ENCODE data around the gene CTSG.
"Not testable (repeated sequence)": the region's sequence is repeated elsewhere in the genome, so short reads cannot be mapped to it uniquely, and the experiment has no call there.

The CTSG gene, protein sequence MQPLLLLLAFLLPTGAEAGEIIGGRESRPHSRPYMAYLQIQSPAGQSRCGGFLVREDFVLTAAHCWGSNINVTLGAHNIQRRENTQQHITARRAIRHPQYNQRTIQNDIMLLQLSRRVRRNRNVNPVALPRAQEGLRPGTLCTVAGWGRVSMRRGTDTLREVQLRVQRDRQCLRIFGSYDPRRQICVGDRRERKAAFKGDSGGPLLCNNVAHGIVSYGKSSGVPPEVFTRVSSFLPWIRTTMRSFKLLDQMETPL

GRCh38 chr14:24576182-24576581 is at the start of gene CTSG:
TSS of gene CTSG (minus strand) at chr14:24576250. CDS start at chr14:24576223, 27 bp downstream.
- no peak for DNase-seq (ENCODE audit: low read depth in 2 of 2, low spot score in 1 of 2)

- no peak for DNase-seq (ENCODE audit: low read depth in 2 of 2, low spot score in 1 of 2)
Observed at GRCh38 chr14:24613747-24614146, 37.7 kb upstream of the CTSG start.

- DNase-seq (ENCODE audit: low read depth in 2 of 2, low spot score in 1 of 2), result no peak
Observed at GRCh38 chr14:24613241-24613640, 37.2 kb upstream of the CTSG start.

GRCh38 chr14:24612196-24612595 is 36.1 kb upstream of the CTSG start:
- DNase-seq (ENCODE audit: low read depth in 2 of 2, low spot score in 1 of 2), result no peak

- DNase-seq (ENCODE audit: low read depth in 2 of 2, low spot score in 1 of 2), result no peak
Observed at GRCh38 chr14:24609655-24610344, 33.8 kb upstream of the CTSG start, which contains the start of gene GZMH. TSS of gene GZMH (minus strand) at chr14:24609685. CDS start at chr14:24609613, 72 bp downstream.

DNA sequence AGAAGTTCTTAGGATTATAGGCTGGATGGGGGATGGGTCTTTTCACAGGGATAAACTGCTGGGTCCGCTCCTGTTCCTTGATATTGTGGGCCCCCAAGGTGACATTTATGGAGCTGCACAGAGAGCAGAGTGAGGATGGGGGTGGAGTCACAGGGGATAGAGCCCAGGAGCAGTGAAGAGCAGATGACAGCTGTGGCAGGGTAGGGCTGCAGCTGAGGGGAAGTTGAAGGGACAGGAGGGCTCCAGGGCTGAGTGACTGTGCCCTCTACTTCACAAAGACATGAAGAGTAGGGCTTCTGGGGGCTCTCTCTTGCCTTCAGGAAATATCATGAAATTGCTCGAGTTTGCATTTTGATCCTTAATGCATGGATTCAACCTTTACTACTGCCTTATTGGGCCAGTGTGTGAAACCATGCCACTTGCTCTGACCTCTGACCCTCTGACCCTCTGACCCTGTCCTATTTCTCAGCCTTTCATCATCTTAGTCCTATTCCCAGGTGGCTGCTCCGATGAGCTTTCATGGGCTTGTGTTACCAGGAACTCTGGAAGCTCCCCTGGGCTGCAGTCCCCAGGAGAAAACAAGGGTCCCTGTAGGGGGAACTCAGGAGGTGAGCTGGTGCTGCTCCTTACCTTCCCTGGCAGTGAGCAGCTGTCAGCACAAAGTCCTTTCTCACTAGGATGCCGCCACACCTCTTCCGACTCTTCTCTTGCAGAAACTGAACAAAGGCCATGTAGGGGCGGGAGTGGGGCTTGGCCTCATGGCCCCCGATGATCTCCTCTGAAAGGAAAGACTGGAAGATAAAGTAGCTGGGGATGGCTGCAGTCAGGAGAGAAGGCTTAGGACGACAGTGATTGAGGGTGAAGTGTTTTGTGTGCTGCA is 31.8 kb upstream of the CTSG start:
- no peak for DNase-seq (ENCODE audit: low read depth in 2 of 2, low spot score in 1 of 2)

DNA sequence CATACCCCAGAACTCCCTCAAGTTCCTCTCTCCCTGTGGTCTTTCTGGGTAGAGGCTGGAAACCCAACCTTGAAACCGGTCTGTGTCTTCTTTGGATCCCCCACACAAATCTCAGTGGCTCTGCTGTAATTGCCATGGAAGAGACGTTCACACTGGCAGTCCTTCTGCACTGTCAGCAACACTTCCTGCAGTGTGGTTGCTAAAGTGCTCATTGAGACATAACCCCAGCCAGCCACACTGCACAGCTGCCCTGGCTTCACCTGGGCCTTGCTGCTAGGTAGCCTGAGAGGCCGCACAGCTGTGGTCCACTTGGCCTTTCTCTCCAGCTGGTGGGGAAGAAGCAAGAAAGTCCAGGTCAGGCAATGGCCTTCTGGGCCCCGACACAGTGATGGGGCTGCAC is 31.0 kb upstream of the CTSG start:
- DNase-seq (ENCODE audit: low read depth in 2 of 2, low spot score in 1 of 2), result no peak

GRCh38 chr14:24606297-24606696 is 30.2 kb upstream of the CTSG start:
- no peak for DNase-seq (ENCODE audit: low read depth in 2 of 2, low spot score in 1 of 2)

DNA sequence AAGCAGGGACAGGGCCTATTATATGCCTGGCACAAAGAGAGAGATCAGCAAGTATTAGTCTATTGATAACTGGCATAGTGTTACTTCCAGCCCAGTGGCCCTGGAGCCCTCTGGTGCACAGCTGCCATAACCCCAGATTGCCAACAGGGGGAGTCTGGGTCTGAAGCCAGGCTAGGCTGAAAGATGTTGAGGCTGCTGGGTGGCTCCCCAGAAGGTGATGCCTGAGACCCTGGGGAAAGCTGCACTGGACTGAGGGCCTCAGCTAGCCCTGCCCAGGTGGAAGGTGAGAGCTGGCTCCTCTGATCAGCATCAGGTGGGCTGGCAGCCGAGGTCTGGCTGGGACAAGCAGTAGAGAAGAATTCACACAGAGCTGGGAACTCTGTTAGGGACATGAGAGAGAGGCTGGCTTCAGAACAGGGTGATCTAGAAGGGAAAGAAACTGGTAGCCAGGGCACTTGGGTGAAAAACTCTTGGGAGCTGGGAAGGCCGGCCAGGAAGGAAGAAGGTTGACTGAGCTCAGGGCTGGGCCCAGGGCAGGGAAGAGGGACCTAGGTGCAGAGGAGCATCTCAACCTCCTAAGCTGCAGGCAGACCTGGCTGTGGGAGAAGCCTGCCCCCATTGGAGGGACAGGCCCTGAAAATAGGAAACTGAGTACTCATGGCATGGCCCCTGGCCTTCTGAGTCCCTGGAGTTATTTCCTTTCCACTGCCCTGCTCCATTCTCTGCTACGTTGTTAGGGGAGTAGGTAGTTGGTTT is 29.6 kb upstream of the CTSG start:
- peak; percentile 19 to 37 for DNase-seq (ENCODE audit: low read depth in 2 of 2, low spot score in 1 of 2)

- DNase-seq (ENCODE audit: low read depth in 2 of 2, low spot score in 1 of 2), result no peak
Observed at GRCh38 chr14:24597403-24597802, 21.4 kb upstream of the CTSG start.

DNA sequence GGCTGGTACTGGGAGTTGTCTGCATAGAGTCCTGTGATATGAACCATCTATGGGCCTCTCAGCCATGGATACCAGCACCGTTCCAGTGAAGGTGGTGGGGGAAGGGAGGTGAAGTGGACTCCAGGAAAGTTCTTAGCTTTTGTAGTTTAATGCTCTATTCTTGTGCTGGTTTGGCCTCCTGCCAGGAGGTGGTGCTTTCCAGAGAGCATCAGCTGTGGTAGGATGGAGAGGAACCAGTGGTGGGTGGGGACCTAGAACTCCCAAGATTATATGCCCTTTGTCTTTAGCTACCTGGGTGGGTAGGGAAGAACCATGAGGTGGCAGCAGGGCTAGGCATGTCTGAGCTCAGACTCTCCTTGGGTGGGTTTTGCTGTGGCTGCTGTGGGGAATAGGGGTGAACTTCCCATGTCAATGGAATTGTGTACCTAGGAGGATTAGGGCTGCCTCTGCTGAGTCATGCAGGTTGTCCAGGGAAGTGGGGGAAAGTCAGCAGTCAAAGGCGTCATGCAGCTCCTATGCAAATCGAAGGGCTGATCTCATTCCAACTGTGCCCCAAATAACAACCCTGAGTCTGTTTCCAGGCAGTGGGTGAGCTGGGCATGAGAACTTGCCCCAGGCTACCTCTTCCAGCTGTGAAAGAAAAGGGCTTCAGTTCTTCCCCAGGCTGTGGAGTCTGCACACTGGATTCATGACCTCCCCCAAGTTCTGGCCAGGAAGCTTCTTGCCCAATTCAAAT is 19.2 kb upstream of the CTSG start:
- DNase-seq (ENCODE audit: low read depth in 2 of 2, low spot score in 1 of 2), result no peak

DNA sequence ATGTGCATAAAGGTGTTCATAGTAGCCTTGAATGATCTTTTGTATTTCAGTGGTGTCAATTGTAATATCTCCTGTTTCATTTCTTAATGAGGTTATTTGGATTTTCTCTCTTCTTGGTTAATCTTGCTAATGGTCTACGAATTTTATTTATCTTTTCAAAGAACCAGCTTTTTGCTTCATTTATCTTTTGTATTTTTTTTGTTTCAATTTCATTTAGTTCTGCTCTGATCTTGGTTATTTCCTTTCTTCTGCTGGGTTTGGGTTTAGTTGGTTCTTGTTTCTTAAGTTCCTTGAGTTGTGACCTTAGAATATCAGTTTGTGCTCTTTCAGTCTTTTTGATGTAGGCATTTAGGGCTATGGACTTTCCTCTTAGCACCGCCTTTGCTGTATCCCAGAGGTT is 15.0 kb upstream of the CTSG start:
- DNase-seq (ENCODE audit: low read depth in 2 of 2, low spot score in 1 of 2), result not testable (repeated sequence)

GRCh38 chr14:24584402-24584801 is 8.4 kb upstream of the CTSG start:
- not testable (repeated sequence) for DNase-seq (ENCODE audit: low read depth in 2 of 2, low spot score in 1 of 2)

DNA sequence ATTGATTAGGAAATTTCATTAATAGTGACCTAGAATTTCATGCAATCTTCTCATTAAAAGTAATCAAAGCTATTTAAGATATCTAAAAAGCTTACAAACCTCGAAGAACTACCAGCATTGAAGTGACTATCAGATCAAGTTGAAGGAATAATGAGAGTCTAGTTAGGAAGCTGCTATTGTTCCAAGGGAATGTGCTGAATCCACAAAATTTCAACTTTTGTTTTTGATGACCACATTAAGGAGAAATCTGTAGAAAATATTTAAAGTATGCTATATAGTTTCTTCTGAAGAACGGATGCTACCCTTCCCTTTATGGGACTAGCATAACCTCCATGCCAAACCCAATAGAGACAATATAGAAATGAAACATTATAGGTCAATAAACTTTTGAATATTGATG is 2.5 kb upstream of the CTSG start:
- no peak for DNase-seq (ENCODE audit: low read depth in 2 of 2, low spot score in 1 of 2)

GRCh38 chr14:24576771-24577170 is 721 bp upstream of the CTSG start:
- DNase-seq (ENCODE audit: low read depth in 2 of 2, low spot score in 1 of 2), result no peak

- DNase-seq (ENCODE audit: low read depth in 2 of 2, low spot score in 1 of 2), result no peak
Observed at GRCh38 chr14:24574206-24574774, 1.8 kb downstream of the CTSG start.

GRCh38 chr14:24566318-24566717 is 9.7 kb downstream of the CTSG start:
- no peak for DNase-seq (ENCODE audit: low read depth in 2 of 2, low spot score in 1 of 2)

GRCh38 chr14:24565766-24566165 is 10.3 kb downstream of the CTSG start:
- DNase-seq (ENCODE audit: low read depth in 2 of 2, low spot score in 1 of 2), result no peak

- DNase-seq (ENCODE audit: low read depth in 2 of 2, low spot score in 1 of 2), result no peak
Observed at GRCh38 chr14:24563505-24563904, 12.5 kb downstream of the CTSG start.

GRCh38 chr14:24556756-24557155 is 19.3 kb downstream of the CTSG start:
- DNase-seq (ENCODE audit: low read depth in 2 of 2, low spot score in 1 of 2), result no peak
